HG03439 (cell line): Measurements from ENCODE around the gene CSNK2A1.
"Not testable (repeated sequence)": the region's sequence is repeated elsewhere in the genome, so short reads cannot be mapped to it uniquely, and the experiment has no call there.

ENCODE experiments used
- ATAC-seq: cut with Tn5 transposase; IDR thresholded peaks from one replicate; pipeline ENCODE4 v1.9.1; 2021; ENCODE audit warnings: mild to moderate bottlenecking, moderate library complexity; ENCODE audit not compliant: unreplicated experiment

The CSNK2A1 gene

DNA sequence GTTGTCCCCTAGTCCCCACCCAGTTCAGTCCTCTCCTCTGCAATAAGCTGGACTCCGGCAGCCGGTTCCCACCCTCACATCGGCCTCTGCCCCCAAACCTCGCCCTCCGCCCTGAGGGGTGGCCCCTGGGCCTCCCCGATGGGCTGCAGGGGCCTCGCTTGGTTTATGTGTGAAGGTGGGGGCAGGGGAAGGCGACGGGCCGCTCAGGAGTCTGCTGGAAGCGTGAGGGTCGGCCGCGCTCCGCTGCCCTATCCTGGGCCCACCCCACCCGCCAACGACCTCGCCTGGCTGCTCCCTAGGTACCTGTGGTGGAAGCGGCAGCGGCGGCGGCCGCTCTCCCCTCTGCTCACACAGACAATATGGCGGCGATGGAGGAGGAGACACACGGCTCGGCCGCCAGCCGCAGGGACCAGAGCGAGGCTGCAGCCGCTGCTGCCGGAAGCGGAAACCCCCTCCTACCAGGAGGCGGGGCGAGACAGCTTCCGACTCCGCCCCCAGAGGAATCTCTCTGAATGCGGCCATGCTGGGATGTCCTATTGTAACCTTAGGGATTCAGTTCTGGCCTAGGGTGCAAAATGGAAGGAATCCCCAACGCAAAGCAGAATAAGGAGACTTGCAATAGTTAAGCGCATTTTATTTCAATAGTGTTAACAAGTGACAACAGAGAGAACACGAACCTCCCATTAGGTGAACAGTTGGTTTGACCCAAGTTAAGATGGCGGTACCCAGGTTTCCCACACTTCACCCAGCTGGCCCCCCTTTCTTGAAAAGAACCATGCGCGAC lies at the start of gene CSNK2A1:
CSNK2A1 (minus strand) TSS at position 422 of the 784 bp plus-strand sequence. CDS start 35,239 bp downstream, outside the sequence.
- peak; percentile 96 for ATAC-seq

DNA sequence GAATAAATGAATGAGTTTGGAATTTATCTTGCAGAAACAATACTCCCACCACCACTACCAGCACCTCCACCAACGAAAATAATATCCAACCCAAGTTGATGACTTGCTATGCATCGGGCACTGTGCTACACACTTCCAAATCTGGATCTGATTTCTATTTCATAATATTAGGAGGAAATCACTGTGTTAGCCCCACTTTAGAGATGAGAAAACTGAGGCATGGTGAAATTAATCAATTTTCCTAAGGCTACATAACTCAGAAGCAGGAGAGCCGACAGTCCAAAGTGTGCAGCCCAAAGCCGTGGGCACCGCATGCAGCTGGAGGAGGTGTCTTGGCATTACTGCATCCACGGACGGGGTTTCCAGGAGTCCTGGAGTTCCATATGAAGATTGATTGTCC lies 48.9 kb upstream of the CSNK2A1 start:
- no peak for ATAC-seq

DNA sequence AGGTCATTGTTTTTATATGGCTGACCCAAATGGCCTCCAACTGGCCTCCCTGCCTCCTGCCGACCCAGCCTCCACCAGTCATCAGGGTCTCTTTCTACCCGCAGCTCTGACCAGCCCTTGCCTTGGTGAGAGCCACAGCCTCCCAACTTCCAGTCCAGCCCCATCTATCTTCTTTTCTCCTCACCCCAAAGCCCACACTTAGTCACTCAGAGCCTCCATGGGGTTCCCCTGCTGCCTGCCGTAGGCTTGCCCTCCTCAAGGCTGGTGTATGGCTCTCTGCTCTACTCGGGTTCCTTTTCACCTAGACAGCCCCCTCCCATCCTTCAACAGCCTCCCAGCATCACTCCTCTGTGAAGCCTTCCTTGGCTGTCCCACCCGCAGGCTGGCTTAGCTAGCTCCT lies 48.4 kb upstream of the CSNK2A1 start:
- no peak for ATAC-seq

DNA sequence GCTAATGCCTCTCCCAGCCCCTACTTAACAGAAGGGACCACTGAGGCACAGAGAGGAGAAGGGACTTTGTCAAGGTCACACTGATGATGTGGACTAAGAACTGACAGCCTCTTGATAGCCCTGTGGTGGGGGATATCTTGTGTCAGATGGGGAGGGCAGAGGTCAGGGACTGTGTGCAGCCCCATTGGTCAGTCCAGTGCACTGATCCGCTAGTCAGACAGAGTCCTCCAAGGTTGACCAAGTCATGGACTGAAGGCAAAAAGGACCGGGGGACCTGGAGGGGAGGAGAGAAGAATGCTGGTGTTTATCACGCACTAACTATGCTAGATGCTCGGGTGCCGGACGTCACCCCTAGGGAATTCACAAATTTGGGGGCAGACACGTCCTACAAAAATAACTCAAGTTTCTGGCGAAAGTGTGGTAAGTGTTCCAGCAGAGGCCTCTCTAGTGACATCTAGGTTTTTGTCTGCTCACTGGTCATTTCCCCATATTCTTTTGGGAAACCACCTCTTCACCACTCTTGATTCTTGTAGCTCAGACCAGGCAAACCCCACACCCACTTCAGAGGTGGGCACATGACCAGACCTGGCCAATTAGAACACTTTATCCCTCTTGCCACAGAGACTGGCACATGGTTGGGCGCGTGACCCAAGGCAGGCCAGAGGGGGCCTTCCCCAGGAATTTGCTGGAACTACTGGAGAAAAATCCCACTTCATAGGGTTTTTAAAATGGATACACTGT lies 45.5 kb upstream of the CSNK2A1 start:
- peak; percentile 71 for ATAC-seq

DNA sequence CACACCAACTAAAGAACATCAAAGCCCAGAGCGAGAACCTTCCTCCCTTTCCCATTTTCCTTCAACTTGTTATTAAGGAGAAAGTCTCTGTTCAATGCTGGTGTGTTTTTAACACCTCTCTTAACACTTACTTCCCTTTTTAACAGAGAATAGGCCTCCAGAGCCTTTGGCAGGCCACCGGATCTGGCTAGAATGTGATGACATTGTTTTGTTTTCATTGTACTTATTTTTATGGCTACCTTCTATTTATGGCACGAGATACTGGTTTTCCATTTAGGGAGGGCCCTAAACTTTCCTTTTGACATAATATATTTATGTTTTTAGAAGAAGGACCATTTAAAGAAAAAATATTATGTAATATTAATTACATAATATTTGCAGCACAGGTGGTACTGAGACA lies 44.9 kb upstream of the CSNK2A1 start:
- ATAC-seq, result no peak

DNA sequence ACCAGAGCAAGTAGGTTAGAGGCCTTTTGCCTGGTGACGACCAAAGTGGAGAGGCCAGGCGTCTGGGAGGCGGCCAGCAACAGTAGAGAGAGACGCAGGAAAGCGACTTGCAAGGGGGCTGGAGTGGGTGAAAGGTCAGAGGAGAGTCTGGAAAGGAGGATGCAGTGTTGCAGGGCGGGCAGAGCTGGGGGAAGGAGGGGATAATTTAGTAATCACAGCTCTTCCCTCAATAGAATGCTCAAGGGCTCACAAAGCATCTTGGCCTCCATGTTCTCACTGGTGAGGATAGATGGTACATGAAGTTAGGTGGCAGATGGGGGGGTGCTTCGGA lies 41.3 kb upstream of the CSNK2A1 start:
- ATAC-seq, result no peak

DNA sequence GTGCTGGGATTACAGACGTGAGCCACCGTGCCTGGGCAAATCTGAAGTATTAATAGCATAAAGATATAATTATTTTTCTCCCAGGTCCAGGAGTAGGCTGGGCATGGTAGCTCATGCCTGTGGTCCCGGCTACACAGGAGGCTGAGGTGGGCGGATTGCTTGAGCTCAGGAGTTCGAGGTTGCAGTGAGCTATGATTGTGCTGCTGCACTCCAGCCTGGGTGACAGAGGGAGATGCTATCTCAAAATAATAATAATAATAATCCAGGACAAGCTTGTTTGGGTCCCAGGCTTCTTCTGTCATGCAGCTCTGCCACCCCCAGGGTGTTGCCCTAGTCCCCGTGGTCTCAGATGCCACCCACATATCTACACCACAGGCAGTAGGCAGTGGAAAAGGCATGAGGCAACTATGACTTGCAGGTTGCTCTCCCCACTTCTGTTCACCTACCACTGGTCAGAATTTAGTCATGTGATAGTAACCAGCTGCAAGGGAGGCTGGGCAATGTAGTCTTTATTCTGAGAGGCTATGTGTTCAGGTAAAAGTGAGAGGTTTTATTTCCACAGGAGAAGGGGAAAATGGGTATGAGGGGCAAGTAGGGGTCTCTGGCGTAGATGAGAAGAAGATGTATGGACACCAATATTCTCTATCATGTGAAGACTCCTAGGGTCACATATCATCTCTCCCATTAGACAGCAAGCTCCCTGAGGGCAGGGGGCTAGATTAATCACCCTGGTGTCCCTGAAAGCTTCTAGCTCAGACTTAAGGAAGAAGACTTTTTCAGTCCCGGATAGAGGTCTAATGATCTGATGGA lies 40.8 kb upstream of the CSNK2A1 start:
- ATAC-seq, result no peak

DNA sequence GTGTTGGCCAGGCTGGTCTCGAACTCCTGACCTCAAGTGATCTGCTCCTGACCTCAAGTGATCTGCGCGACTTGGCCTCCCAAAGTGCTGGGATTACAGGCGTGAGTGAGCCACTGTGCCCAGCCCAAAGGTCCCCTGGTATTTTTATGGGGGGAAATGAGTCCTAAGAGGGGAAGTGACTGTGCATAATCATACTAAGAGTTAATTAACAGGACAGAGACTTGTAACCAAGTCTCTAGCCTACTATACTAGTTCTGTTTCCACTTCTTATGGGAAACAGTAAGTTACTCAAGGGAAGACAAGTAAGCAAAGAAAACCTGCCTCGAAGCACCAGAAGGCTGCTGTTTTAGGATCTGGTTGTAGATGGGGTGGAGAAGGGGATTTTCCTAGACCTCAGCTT lies 38.6 kb upstream of the CSNK2A1 start:
- ATAC-seq, result no peak

DNA sequence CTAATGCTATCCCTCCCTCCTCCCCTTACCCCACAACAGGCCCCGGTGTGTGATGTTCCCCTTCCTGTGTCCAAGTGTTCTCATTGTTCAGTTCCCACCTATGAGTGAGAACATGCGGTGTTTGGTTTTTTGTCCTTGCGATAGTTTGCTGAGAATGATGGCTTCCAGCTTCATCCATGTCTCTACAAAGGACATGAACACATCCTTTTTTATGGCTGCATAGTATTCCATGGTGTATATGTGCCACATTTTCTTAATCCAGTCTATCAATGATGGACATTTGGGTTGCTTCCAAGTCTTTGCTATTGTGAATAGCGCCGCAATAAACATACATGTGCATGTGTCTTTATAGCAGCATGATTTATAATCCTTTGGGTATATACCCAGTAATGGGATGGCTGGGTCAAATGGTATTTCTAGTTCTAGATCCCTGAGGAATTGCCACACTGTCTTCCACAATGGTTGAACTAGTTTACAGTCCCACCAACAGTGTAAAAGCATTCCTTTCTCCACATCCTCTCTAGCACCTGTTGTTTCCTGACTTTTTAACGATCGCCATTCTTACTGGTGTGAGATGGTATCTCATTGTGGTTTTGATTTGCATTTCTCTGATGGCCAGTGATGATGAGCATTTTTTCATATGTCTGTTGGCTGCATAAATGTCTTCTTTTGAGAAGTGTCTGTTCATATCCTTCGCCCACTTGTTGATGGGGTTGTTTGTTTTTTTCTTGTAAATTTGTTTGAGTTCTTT lies 35.5 kb upstream of the CSNK2A1 start:
- ATAC-seq, result not testable (repeated sequence)

DNA sequence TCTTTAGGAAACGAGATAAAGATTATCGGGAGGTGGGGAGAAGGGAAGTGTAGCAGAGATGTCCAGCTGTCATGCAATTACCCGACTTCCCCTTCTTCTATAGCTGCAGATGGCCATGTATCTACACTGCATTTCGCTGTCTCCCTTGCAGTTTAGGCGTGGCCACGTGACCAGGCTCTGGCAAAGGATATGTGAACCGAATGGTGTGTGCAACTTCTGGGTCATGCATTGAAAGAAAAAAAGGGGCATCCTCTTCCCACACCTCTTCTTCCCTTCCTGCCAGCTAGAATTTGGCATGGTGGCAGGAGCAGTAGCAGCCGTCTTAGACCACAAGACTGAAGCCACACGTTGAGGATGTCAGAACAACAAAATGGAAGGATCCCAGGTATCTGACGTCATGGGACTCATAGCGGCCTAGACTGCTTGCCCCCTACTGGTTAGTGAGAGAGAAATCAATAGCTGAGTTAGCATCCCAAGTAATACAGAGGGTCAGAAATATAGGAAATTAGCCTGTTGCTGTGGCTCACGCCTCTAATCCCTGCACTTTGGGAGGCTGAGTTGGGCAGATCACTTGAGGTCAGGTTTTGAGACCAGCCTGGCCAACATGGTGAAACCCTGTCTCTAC lies 33.7 kb upstream of the CSNK2A1 start:
- ATAC-seq, result no peak

DNA sequence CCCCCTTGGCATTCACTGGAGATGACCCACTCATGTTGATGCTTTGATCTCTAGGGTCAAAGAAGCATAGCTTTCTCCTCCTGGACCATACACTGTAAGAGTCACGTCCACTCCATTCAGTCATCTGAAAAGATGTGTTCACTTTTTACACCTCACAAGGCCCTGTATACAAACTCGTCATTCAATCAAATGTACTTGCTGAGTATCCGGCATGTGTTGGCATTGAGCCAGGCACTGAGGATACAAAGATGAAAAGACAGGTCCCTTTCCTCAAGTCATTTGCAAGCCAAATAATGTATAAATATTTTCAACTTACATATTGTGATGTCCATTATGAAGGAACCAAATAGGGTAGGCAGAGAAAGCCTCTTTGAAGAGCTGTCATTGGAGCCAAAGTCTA lies 32.6 kb upstream of the CSNK2A1 start:
- no peak for ATAC-seq

DNA sequence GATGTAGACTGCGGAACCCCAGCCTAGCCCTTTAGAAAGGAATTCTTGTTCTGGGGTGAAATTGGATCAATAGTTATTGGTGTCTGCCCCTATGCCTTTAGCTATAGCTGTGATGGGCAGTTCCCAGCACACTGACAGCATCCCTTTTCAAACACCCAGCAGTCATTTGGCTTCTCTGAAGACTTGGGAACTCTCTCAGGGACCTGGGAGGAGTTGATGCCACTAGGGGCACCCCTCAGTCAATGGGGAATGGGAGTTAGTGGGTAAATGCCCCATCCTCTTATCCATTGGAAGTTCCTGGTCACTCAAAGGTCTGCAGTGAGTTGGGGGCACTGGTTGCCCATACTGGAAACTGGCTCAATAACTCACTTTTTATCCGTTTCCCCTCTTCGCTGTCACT lies 31.6 kb upstream of the CSNK2A1 start:
- no peak for ATAC-seq

DNA sequence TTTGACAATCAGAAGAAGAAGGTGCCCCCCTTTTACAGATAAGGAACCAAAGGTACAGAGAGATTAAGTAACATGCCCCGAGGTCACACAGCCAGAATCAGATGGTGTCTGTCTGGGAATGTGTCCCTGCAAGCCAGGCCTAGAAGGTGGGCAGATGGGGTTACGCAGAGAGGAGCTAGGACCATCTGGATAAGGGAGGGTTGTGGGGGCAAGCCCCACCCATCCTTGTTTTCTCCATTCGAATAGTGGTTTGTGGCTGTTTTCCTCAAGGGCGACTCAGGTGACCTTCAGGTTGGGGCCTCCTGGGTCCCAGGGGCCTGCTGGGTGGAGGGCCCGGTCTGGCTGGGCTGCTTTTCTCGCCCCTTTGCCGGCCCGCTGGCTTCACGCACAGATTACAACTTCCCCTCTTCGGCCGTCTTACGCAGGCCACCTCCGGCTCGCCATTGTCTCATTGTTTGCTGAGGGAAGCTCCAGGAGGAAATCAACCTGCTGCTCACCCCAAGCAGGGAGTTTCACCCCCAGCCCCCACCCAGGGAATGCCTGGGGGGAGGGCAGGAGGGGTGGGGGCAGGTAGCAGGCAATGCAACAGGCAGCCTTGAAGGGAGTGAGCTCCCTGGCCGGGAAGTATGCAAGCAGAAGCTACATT lies 30.8 kb upstream of the CSNK2A1 start:
- ATAC-seq, result no peak

DNA sequence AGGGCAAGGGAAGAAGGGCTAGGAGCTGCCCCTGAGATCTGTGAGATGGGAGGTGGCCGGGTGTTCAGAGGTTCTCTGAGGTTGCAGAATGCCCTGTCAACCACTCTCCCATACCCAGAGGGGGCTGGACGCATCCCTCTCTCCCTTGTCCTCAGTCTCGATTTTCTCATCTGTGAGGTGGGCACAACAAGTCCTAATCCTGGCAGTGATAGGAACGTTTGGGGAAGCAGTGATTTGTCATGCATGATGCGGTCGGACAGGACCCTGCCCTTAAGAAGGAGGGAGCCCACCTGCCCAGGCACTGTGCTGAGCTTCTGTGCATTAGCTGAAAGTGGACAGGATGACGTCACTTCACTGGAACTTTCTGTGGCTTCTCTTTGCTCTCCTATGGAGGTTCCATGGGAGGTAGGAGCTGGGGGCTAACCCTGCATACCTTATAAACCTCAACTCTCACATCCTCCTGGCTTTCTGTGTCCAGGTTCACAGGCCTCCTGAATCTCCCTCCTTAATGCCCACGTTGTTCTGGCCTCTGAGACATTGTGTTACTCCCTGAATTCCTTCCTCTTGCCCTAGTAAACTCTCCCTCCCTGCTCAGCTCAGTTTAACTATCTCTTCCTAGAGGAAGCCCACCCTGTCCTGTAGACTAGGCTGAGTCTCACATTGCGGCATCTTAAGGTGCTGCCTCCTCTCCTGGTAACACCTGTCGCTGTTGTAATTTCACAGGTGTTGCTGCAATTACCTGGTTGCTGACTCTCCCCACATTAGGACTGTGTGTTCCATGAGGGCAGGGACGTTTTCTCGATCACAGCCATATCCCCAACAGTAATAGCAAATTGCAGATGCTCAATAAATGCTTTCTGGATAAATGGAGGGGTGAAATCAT lies 30.1 kb upstream of the CSNK2A1 start:
- ATAC-seq, result no peak

DNA sequence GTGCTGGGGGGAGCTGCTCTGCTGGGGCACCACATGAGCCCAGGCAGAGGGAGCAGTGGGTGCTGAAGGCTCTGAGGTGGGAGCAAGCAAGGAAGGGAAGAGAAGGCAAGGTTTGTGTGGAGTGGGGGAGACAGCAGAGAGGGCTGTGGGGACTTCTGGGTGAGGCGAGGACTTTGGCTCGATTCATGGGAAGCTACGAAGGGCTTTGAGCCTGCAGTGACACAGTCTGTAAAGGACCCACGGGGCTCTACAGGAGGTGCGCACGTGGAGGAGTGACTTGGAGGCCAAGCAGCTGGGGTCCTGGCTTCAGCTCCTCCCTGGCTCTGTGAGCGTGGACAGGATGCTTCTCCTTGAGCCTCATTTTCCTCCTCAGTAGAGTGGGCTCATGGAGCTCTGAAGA lies 29.1 kb upstream of the CSNK2A1 start:
- ATAC-seq, result no peak

DNA sequence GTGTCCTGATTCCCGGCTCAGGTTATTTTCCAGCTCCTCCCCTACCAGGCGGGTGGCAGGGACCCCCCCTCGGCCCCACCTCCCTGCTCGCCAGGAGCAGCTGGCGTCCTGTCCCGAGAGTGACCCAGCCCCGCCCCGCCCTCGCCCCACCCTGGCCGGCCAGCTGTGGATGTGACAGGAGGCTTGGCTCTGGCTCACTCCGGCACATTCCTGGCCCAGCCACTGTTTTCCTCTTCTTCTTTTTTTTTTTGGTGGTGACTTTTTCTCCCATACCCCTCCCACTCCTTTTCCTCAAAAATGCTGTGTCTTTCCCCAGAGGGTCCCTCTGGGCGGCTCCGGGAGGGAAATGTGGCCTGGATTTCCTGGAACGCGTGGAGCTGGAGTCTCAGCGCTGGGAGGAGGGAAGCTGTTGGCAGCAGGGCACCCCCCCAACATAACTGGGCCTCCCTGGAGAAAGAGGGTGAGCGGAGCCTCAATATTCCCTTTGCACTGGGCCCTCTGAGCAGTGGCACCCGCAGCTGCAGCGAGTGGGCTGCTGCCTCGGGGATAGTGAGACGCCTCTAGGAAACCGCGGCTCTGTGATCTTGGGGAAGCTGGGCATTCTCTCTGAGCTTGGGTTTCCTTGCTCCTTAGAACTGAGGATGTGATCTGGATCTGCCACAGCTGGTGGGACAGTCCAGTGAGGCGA lies 28.3 kb upstream of the CSNK2A1 start:
- no peak for ATAC-seq

DNA sequence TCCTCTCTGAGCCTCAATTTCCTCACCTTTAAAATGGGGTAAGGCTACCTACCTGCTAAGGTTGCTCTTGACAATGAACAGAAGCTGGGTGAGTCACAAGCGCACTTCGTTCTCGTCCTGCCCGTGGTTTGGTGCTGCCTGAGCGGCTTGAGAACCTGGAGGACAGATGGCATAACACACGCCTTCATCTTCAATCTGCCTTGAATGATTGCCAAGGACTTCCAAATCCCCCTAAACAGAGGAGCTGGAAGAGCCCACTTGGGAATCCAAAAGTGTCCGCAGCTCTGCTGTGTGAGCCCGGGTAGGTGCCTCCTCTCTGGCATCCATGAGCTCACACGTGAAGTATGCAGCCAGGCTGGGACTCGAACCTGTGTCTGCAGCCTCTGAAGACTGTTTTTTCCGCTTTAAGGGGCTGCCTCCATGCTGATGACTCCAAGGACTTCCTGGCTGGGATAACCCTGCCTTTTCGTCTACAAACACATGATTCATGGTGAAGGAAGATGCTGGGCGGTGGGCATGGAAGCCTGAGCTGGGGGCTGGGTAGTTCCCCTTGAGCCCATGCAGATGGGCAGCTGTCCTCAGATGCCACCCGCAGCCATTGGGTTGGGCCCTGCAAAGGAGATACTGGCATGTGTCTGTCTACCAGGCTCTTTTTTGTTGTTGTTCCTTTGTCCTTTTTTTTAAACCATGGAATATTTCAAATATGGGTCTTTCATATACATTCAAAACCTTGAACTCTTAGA lies 25.3 kb upstream of the CSNK2A1 start:
- ATAC-seq, result no peak
